Right lung (tissue), 5 donors: ENCODE results near the gene TBX21. TPM values are rescaled to one million over a fixed set of nuclear protein-coding genes. Genes with fewer than 3 reads are reported as not detected.
"Not testable (repeated sequence)": the region's sequence is repeated elsewhere in the genome, so short reads cannot be mapped to it uniquely, and the experiment has no call there.

ENCODE experiments used
- DNase-seq, 2 donors: peaks; one replicate each; pipeline ENCODE4 v3.0.0-alpha.2; 2013
- polyA plus RNA-seq, 5 donors: library from polyadenylated mRNA; unstranded; fragments of 120-200 nt; gene quantifications; one replicate each; pipeline versions ENCODE4 v1.2.1 to v1.2.3, GENCODE V29; 2013; ENCODE audit warnings: inconsistent platforms in 1 of 5, low replicate concordance in 1 of 5; ENCODE audit not compliant: insufficient read length in 5 of 5, insufficient read depth in 1 of 5

TBX21 gene
- polyA plus RNA-seq, 5 donors = 0.09 to 0.64 (median 0.27) TPM

DNA sequence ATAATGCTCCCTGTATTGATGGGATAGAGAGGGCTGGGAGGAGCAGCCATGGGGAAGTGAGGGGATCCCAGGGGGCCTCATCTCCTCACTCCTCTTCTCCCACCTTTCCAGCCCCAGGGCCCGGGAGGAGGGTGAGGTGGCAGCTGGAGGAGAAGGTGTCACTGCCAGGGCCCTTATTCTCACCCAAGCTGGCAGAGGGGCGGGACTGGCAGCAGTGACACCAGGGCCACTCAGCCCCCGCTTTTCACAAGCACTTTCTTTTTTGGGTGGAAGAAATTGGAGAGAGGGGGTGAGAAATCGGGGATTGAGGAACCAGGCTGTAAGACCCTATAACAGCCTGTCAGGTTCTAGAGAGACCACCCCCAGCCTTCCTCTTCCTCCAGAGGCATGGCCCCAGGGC, 2.4 kb upstream of the TBX21 start:
- no peak for DNase-seq

DNA sequence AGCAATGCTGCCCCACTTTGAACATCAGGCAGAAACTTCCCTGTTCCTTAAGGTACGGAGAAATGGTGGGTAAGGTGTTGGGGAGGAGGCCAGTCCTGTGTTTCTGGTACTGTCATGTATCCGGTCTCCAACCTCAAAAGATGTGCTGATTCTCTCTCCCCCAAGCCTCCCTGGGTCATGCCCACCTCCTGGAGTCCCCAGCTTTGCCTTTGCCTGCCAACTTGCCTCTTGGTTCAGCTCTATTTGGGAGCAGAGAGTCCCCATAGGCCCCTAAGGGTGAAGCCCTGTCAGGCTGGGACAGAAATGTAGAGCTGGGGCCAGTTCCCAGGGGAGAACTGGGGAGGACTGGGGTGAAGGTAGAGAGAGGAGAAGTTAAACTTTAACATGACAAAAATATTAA, 1.6 kb upstream of the TBX21 start:
- DNase-seq = no peak

DNA sequence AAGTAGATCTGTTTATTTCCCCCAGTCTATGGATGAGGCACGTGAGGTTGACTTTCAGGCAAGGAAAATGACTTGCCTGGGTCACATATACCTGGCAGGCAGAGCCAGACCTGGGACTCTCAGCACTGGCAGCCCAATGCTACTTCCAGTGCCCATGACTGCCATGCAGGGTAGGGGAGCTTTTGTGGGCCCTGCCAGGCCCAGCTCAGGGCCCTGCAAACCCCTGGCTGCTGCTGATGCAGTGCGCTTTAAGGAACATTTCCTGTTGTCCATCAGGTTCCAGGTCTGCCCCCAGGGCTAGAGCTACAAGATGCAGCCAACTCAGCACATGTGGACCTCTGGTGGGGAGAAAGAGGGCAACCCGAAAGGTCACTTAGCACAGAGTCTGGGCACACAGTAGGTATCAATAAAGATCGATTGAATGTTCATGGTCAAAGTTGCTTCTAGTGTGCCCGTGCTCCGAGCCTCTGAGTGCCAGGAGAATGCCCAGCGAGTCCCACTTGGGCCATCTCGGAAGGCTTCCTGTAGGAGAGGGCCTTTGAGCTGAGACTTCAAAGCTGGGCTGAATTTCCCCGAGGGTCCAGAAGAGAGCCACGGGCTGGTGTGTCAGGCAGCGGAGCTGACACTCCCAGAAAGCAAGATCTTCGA, 513 bp upstream of the TBX21 start:
- DNase-seq = no peak

DNA sequence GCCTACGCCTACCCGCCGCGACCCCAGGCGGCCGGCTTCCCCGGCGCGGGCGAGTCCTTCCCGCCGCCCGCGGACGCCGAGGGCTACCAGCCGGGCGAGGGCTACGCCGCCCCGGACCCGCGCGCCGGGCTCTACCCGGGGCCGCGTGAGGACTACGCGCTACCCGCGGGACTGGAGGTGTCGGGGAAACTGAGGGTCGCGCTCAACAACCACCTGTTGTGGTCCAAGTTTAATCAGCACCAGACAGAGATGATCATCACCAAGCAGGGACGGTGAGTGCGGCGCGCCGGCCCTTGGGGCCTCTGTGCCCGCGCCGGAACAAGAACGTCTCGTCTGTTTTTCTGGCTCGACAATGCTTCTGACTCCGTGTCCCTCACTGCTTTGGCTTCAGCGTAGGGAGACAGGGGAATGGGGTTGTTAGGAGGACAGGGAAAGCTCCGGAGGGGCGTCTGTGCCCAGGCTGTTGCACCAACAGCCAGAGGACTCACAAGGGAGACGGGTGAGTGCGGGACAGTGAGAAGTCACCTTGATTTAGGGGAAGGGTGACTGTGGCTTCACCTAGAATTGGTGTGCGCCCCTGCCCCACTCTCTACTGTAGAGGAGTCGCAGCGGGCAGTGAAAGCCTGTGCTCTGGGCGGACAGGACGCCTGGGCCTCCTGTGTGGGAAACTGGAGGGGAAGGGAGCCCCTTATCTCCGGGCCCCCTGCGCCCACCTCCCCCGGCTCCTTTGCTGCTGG, 806 bp downstream of the TBX21 start:
- DNase-seq = no peak

DNA sequence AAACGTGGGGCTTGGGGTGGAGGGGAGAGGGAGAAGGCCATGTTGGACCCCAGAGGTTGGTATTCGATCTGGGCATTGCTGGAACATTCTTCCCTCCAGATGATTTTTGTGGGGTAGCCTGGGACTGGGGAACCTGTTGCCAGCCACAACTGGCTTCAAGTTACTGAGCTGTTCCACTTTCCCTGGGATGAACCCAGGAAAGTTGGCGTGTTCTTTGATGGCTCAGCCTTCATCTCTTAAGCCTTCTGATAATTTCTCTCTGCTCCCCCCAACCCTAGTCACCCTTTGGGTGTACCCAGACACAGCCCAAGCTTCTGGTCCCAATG, 2.1 kb downstream of the TBX21 start:
- DNase-seq = no peak

DNA sequence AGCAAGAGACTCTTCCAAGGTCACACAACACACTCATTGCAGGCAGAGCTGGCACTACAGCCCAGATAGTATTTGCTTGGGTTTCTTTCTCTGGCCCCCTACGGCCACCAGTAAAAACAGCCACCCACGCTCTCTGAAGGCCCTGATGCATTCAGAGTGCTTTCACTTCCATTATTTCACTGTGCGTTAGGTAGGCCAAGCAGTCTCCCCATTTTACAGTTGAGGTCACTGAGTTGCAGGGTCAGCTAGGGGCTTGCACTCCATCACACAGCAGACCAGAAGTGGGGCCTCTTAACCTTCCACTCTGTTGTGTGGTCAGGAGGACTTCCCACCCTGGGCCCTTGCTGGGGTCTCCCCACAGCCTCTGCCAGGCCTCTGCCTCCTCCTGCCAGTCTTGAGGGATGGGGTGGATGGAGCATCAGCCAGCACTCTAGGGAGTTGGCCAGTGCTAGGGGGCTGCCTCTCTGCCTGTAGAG, 2.5 kb downstream of the TBX21 start:
- no peak for DNase-seq

DNA sequence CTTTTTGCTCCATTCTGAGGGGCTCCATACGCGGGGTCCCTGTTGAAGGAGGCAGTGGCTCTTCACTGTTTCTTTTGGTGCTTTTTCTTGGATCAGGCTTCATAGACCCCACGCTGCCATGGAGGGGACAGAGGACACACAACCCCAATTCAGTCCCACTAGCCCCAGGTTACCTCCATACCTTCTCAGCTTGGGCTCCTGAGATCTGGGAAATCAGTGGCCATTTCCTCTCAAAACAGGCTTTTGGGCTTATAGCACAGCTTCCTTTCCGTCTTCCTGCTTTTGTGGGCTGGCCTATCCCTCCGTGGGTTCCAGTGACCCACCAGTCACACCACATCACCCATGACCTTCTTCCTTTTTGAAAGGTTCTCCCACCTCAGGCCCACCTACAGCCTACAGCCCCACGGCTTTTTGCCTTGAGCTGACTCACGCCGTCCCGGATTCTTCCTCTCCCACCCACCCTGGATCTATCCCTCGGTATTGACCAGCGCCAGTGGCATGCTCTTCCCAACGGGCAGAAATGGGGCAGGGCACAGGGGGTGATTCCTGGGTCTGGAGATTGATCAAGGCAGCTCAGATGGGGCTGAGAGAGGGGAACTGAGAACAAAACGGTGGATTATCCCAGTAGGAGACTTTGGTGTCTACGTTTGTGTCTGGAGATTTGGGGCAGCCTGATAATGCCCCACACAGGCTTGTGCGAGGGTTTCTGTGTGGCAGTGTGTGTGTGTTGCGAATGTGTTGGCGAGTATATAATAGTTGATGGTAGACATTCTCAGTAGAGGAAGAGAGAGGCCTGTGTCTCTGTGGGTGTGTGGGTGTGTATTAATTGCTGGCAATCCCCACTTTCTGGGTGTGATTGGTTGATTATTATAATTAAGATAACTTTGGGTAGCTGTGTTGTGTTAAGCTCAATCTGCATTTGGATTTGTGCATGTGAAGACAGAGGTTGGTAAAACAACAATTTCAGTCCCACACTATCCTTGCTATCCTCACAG, 3.8 kb downstream of the TBX21 start:
- no peak for DNase-seq

DNA sequence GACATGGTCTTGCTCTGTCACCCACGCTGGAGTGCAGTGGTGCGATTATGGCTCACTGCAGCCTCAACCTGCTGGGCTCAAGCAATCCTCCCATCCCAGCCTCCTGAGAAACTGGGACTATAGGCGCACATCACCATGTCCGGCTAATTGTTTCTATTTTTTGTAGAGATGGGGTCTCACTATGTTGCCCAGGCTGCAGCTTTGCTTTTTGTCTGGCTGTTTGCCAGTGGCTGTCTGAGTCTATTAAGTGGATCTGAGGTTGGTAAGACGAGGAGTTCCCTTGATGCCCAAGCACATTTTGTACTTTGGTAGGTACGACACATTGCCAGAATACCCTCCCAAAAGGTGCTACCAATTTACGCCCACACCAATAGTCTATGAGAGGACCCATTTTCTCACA, 5.1 kb downstream of the TBX21 start:
- DNase-seq = no peak

DNA sequence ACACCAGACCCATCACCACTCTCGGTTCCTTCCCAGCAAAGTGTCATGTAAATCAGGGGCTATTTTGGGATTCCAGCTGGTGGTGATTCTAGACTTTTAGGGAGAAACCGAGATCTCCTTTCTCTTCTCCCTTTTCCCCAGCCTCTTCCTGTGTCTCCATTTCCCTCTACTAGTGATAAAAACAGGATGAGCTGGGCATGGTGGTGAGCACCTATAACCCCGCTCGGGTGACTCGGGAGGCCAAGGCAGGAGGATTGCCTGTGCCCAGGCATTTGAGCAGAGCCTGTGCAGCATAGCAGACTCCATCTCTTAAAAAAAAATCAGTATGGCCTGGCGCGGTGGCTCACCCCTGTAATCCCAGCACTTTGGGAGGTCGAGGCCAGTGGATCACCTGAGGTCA, 6.1 kb downstream of the TBX21 start:
- DNase-seq = no peak

DNA sequence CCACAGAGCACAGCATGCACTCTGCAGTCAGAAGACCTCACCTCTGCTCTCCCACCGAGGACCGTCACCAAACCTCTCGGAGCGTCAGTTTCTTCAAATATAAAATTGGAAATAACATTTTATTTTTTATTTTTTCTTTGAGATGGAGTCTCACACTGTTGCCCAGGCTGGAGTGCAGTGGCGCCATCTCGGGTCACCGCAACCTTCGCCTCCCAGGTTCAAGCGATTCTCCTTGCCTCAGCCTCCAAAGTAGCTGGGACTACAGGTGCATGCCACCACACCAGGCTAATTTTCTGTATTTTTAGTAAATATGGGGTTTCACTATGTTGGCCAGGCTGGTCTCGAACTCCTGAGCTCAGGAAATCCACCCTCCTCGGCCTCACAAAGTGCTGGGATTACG, 6.9 kb downstream of the TBX21 start:
- DNase-seq = not testable (repeated sequence)

DNA sequence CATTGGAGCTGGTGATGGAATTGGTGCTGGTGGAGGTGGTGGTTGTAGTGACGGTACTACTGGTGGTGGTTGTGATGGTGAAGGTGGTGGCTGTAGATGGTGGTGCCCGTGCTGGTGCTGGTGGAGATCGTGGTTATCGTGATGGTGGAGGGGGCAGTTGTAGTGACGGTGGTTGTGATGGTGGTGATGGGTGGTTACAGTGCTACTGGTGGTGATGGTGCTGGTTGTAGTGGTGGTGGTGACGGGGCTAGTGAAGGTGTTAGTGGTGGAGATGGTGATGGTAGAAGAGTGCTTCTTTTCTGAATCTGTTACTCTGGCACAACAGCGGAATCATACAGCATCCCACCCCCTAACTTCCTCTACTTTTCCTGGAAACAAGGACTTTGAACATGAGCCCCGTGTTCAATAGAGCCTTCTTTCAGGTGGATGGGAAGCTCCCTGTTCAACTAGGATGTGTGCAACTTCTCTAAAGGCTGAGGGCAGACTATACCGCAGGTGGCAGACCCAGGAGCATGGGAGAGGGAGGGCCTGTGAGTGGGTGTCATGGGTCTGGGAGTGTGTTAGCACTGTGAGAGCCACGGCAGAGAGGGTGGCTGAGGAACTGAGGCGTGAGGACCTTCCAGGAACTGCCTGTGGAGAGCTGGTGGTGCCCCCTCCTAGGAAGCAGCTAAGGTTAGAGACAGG, 8.2 kb downstream of the TBX21 start:
- DNase-seq = no peak

DNA sequence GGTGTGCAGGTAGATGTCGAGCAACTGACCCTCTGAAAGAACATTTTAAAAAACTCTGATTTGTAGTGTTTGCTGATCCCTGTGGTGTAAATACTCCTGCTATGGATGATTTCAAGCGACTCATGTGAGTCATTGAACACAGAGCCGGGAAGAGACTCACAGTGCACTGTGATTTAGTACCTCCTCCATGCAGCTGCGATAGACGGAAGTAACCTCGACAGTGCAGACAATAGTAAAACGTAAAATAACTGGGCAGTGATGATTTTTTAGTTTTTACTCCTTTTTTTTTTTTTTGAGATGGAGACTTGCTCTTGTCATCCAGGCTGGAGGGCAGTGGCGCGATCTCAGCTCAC, 8.7 kb downstream of the TBX21 start:
- no peak for DNase-seq

DNA sequence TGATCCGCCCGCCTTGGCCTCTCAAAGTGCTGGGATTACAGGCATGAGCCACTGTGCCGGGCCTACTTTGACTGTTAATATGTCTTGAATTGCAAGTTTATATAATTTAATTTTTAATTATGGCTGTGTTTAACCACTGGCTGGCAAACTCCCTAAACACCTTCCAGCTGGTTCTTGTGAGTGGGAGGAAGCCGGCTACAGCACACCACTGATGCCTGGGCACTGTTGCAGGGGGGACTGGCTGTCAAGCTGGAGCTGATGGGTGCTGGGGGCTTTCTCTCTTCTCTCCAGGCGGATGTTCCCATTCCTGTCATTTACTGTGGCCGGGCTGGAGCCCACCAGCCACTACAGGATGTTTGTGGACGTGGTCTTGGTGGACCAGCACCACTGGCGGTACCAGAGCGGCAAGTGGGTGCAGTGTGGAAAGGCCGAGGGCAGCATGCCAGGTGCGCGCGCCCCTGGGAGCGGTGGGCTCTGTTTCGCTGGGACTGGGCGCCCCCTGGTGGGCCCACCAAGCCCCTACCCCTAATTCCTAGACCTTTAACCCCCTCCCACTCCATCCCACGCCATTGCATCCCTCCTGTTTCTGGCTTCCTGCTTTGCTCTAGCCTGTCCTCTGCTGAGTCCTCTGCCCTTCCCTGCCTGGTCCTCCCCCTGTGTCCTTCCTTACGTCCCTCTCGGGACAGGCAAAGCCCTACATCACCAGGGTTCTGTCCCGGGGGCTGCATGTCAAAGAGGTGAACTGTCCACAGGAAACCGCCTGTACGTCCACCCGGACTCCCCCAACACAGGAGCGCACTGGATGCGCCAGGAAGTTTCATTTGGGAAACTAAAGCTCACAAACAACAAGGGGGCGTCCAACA, 9.5 kb downstream of the TBX21 start:
- DNase-seq = no peak

DNA sequence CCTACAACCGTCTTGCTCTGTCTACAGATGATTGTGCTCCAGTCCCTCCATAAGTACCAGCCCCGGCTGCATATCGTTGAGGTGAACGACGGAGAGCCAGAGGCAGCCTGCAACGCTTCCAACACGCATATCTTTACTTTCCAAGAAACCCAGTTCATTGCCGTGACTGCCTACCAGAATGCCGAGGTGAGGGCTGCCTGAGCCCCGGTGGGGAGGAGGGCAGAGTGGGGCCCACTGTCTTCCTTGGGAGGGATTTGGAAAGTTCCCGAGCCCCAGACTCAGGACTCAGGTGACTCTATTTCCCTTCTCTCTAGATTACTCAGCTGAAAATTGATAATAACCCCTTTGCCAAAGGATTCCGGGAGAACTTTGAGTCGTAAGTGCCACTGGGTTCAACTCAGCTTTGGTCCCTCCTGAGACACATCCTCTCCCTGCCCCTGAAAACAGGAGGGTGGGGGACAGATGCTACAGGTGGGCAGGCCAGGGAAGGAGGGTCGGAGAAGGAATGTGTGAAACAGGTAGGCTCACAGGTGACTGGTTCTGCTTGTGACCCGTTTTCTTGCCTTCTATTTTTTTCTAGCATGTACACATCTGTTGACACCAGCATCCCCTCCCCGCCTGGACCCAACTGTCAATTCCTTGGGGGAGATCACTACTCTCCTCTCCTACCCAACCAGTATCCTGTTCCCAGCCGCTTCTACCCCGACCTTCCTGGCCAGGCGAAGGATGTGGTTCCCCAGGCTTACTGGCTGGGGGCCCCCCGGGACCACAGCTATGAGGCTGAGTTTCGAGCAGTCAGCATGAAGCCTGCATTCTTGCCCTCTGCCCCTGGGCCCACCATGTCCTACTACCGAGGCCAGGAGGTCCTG, 11.4 kb downstream of the TBX21 start:
- DNase-seq = no peak

DNA sequence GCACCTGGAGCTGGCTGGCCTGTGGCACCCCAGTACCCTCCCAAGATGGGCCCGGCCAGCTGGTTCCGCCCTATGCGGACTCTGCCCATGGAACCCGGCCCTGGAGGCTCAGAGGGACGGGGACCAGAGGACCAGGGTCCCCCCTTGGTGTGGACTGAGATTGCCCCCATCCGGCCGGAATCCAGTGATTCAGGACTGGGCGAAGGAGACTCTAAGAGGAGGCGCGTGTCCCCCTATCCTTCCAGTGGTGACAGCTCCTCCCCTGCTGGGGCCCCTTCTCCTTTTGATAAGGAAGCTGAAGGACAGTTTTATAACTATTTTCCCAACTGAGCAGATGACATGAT, 12.0 kb downstream of the TBX21 start:
- DNase-seq = no peak

DNA sequence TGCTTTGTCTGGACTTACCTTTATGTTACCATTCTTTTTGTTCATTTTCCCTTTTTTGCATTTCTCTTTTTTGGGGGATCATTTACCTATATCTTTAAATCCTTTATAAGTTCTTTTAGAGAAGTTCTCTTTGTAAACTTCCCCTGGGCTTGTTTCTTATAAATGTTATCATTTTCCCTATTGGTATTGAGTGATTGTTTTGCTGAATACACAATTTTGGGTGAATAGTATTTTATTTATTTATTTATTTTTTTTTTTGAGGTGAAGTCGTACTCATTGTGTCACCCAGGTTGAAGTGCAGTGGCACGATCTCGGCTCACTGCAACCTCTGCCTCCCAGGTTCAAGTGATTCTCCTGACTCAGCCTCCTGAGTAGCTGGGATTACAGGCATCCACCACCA, 18.4 kb downstream of the TBX21 start:
- no peak for DNase-seq

DNA sequence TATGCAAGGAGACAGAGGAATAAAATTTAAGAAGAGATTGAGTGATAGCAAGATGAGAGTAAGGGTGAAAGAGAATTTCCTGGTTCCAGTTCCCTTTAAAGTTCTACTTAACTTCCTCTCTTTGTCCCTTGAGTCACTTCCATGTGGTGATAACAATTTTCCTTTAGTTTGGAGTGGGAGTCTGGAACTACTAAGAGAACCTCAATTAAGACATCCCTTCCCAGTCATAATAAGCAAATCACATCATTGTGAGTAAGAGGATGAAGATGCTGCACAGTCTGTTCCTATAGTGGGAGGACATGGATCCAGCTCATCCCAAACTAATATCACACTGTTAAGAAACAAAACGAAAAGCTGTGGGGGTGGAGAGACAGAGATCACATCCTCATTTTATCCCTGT, 24.4 kb downstream of the TBX21 start:
- DNase-seq = no peak

DNA sequence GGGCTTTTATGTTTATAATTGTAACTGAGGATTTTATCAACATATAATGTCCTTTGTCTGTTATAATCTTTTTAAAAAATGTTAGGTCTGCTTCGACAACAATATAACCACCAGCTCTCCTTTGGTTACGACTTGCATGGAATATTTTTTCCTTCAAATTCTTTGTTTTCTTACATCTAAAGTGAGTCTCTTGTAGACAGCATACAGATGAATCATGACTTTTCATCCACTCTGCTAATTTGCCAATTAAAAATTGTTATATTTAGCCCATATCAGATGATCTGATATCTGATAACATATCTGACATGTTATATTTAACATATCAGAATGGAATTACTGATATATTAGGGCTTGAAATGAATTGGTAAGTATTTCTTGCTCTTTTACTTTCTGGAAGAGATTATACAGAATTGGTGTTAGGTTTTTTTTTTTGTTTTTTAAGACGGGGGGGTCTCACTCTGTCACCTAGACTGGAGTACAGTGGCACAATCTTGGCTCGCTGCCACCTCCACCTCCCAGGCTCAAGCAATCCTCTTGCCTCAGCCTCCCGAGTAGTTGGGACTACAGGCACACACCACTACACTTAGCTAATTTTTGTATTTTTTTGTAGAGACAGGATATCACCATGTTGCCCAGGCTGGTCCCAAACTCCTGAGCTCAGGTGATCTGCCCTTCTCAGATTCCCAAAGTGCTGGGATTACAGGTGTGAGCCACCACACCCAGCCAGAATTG, 27.5 kb downstream of the TBX21 start:
- no peak for DNase-seq

DNA sequence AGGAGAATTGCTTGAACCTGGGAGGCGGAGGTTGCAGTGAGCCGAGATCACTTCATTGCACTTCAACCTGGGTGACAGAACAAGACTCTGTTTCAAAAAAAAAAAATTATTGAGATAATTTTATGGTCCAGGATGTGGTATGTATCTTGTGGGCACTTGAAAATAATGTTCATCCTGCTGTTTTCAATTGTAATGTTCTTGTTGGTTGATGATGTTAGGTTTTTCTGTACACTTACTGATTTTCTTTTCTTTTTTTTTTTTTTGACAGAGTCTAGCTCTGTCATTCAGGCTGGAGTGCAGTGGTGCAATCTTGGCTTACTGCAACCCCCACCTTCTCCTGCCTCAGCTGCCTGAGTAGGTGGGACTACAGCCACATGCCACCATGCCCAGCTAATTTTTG, 29.7 kb downstream of the TBX21 start:
- DNase-seq = no peak
